AG08395 (cell line): ENCODE data around the gene CHI3L1.

Experiments used
- DNase-seq: peaks from one replicate; pipeline ENCODE4 v3.0.0; 2012; ENCODE audit warnings: mixed read lengths, low spot score

Gene CHI3L1

GRCh38 chr1:203151362-203152157 is 34.9 kb downstream of the CHI3L1 start:
- DNase-seq, result no peak

- DNase-seq, result no peak
Measured at GRCh38 chr1:203150511-203151297, 35.8 kb downstream of the CHI3L1 start.

- DNase-seq, result no peak
Measured at GRCh38 chr1:203149188-203149840, 37.2 kb downstream of the CHI3L1 start.

GRCh38 chr1:203148579-203148978 is 37.9 kb downstream of the CHI3L1 start:
- no peak for DNase-seq

- DNase-seq, result no peak
Measured at GRCh38 chr1:203148127-203148526, 38.4 kb downstream of the CHI3L1 start.

GRCh38 chr1:203147376-203147775 is 39.1 kb downstream of the CHI3L1 start:
- no peak for DNase-seq

GRCh38 chr1:203146537-203146936 is 40.0 kb downstream of the CHI3L1 start:
- no peak for DNase-seq

GRCh38 chr1:203146042-203146369 is 40.5 kb downstream of the CHI3L1 start:
- DNase-seq, result no peak

- DNase-seq, result no peak
Measured at GRCh38 chr1:203145321-203146041, 41.0 kb downstream of the CHI3L1 start.

GRCh38 chr1:203144661-203145060 is 41.8 kb downstream of the CHI3L1 start:
- DNase-seq, result no peak

GRCh38 chr1:203143641-203144040 is 42.9 kb downstream of the CHI3L1 start:
- DNase-seq, result no peak

GRCh38 chr1:203142684-203143408 is 43.7 kb downstream of the CHI3L1 start:
- DNase-seq, result no peak

- no peak for DNase-seq
Measured at GRCh38 chr1:203142124-203142523, 44.4 kb downstream of the CHI3L1 start.

GRCh38 chr1:203140743-203141520 is 45.6 kb downstream of the CHI3L1 start:
- no peak for DNase-seq

GRCh38 chr1:203139976-203140475 is 46.5 kb downstream of the CHI3L1 start:
- no peak for DNase-seq

GRCh38 chr1:203138066-203138465 is 48.4 kb downstream of the CHI3L1 start:
- no peak for DNase-seq

GRCh38 chr1:203137324-203137723 is 49.2 kb downstream of the CHI3L1 start:
- DNase-seq, result no peak

GRCh38 chr1:203136409-203137042 is 50.0 kb downstream of the CHI3L1 start:
- DNase-seq, result no peak

- no peak for DNase-seq
Measured at GRCh38 chr1:203135636-203136305, 50.7 kb downstream of the CHI3L1 start.
